PC-3 (cell line): Measurements from ENCODE around the gene FADD.

ENCODE experiments used
- EZH2 ChIP-seq: fragments of 300-600 bp; sonication (generic); IDR thresholded peaks from one replicate; pipeline ENCODE4 v1.6.1; 2017; ENCODE audit warnings: antibody characterized with exemption, mild to moderate bottlenecking, low read length; ENCODE audit not compliant: unreplicated experiment
- TF ChIP-seq, protein P1 (sequence below): fragments of 300-600 bp; sonication (generic); conservative IDR thresholded peaks from 2 replicates; pipeline ENCODE4 v1.5.1; 2017; ENCODE audit warnings: antibody characterized with exemption, low read depth, mild to moderate bottlenecking, low read length

DNA sequence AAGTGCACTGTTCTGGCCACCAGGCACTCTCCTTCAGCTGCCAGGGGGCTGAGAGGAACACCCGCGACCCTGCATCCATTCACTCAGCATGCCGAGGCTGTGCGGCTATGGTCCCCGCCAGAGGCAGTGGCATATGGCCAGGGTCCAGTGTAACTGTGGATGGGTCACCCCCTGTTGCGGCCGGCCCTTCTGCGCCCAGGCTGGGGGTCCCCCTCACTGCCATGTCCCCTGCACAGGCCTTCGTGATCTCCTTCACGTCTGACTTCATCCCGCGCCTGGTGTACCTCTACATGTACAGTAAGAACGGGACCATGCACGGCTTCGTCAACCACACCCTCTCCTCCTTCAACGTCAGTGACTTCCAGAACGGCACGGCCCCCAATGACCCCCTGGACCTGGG is 20.8 kb upstream of the FADD start:
- TF ChIP-seq, protein P1, sequence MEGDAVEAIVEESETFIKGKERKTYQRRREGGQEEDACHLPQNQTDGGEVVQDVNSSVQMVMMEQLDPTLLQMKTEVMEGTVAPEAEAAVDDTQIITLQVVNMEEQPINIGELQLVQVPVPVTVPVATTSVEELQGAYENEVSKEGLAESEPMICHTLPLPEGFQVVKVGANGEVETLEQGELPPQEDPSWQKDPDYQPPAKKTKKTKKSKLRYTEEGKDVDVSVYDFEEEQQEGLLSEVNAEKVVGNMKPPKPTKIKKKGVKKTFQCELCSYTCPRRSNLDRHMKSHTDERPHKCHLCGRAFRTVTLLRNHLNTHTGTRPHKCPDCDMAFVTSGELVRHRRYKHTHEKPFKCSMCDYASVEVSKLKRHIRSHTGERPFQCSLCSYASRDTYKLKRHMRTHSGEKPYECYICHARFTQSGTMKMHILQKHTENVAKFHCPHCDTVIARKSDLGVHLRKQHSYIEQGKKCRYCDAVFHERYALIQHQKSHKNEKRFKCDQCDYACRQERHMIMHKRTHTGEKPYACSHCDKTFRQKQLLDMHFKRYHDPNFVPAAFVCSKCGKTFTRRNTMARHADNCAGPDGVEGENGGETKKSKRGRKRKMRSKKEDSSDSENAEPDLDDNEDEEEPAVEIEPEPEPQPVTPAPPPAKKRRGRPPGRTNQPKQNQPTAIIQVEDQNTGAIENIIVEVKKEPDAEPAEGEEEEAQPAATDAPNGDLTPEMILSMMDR, result no peak
- no peak for TF ChIP-seq EZH2
